ENCODE results near the gene THRSP. TPM values are rescaled to one million over a fixed set of nuclear protein-coding genes. Genes with fewer than 3 reads are reported as not detected.

THRSP gene
- total and polyA plus RNA-seq, 2 of the 8 experiments (the other 6 are each of a cell fraction or from before 2014, with no cell fraction given), result 0.11 TPM; not detected in 1

- no peak for TF ChIP-seq NRF1 (IDR thresholded peaks at IDR 0.05; ENCODE audit: low read depth, low read length)
- no peak for TF ChIP-seq ATF2 (IDR thresholded peaks at IDR 0.05; ENCODE audit: low read length)
- TF ChIP-seq SIRT6 (IDR thresholded peaks at IDR 0.05; ENCODE audit: low read length), result no peak
- TF ChIP-seq TBP (IDR thresholded peaks at IDR 0.05; ENCODE audit: low read depth, low read length), result no peak
Observed at GRCh38 chr11:78097666-78098385, 34.2 kb downstream of the THRSP start (continued).
